CD4-positive, alpha-beta T cell treated with Interleukin-4 for 1 hour (primary cell): ENCODE results near the gene JSRP1.

ENCODE experiments used
- DNase-seq, 2 donors: peaks; one replicate each; pipeline ENCODE4 v3.0.0-alpha.2; 2020 to 2022

The JSRP1 gene

DNA sequence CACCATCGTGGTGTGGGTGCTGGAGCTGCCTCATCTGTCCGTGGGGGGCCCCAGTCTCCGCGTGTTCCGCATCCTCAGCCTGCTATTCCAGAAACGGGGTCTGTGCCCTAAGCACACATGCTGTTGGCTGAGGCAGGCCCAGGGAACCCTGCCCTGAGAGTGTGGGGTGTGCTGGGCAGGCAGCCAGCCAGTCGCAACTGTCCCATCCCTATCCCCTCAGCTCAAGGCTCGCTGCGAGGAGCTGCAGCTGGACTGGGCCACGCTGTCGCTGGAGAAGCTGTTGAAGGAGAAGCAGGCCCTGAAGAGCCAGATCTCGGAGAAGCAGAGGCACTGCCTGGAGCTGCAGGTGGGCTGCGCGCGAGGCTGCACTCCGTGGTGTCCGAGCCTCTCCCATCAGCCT, 42.0 kb downstream of the JSRP1 start:
- DNase-seq = no peak

DNA sequence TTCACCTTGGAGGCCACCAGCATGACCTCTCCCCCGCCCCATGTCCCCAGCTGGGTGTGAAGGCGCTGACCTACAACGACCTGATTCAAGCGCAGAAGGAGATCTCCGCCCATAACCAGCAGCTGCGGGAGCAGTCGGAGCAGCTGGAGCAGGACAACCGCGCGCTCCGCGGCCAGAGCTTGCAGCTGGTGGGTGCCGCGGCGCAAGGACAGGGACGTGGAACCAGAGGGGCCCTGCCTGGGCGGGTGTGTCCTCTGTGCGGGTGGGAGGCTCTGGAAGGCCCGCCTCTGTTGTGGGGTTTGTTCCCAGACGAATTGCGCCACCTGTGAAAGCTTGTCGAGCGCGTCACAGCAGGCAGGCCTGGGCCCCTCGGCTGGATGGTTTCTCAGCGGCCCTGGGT, 42.4 kb downstream of the JSRP1 start:
- no peak for DNase-seq

DNA sequence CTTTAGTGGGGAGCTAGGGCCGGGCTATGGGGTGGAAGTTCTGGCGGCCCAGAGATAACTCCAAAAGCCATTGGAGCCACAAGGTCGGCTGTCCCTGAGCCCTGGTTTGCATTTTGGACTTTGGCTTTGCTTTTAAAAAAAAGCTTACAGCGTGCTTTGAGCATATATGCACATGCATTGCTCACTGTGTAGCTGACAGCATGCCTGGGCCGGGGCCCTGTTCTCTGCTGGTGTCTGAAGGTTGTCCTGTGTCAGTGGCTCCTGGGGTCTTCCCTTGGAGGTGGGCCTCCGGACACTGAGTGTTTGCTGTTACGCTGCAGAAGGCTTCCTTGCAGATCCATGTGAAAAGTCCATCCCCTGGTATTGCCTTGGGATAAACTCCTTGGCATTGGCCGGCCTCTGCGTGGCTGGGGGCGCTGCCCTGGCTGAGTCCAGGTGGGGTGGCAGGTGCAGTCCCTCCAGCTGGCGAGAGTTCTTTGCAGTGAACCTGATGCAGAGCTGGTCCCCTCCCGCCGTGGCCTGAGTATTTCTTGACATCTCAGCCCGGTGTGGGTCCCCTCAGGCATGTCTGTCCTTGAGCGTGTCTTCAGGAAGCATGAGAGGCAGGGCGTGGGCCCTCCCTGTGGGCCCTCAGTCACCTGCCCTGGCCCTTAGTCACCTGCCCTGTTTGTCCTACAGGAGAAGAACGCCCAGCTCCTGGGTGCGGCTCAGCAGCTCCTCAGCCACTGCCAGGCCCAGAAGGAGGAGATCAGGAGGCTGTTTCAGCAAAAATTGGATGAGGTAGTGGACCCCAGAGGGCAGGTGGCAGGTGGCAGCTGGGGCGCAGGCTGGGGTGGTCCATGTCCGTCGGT, 43.1 kb downstream of the JSRP1 start:
- no peak for DNase-seq

DNA sequence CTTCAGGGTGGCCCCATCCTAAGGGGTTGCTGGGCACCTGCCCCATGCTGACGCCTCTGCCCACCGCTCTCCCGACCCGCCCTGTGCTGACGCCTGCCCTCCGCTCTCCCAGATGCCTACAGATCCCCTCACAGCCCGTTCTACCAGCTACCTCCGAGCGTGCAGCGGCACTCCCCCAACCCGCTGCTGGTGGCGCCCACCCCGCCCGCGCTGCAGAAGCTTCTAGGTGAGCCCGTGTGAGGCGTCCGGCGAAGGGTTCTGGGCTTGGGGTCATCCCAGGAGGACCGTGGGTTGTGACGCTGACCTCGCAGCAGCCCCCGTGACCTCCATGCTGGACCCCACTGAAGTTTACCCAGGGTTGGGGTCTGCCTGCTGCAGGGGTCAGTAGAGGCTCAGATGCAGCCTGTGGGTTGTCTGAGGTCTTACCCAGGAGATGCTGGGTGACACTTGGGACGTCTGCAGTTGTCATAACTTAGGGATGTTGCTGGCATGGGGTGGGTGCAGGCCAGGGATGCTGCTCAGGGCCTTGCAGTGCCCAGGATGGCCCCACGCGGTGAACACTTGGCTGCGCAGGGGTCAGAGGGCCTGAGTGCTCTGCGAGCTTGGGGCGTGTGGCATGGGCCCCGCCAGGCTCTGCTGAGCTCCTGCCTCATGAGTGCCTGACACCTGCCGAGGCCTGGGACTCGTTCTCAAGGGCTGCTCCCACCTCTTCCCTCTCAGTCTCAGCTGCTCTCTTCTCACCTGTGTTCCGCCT, 45.1 kb downstream of the JSRP1 start:
- no peak for DNase-seq

DNA sequence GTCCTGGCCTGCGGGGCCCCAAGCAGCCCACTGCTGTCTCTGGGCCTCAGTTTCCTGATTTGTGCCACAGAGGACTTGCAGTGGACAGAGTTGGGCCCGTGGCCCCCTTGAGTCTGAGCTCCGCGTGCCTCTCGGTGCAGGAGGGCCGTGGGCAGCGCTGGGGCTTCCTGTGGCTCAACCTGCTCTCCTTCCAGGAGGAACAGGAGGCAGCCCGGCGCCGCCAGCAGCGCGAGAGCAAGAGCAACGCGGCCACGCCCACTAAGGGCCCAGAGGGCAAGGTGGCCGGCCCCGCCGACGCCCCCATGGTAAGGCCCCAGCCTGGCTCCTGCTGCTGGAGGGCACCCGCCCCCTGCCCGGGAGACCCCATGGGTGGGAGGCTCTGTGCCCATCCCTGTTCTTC, 46.0 kb downstream of the JSRP1 start:
- no peak for DNase-seq

DNA sequence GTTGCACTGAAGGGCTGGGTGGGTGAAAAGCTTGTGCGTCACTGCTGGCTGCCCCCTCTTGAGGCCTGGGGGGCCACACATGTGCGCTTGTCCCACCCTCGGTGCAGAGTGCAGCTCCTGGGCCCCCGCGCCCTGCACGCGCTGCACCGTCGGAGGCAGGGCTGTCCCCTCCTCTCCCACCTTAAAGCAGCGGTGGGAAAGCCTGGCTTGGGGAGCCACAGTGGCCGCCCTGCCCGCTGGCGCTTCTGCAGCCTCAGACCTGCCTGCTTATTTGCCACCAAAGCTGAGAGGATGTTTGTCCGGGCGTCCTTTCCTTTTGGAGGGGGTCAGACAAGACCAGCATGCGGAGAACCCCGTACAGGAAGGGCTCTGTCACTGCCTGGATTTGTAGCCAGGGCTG, 46.8 kb downstream of the JSRP1 start:
- no peak for DNase-seq

DNA sequence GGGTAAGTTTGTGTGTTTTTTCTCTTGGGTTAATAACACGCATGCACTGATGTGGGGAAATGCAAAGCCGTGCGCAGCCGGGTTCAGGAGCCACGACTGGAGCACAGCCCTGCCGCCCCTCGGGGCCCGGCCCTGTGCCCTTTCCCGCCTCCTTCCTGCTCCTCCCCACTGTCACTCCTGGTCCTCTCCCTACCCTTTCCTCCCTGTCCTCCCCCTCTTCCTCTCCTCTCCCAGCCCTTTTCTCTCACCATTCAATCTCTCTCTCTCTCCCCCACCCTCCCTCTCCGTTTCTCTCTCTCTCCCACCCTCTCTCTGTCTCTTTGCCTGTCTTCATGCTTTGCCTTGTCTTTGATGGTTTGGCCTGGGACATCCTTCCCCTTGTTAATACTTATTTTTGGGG, 47.2 kb downstream of the JSRP1 start:
- no peak for DNase-seq

DNA sequence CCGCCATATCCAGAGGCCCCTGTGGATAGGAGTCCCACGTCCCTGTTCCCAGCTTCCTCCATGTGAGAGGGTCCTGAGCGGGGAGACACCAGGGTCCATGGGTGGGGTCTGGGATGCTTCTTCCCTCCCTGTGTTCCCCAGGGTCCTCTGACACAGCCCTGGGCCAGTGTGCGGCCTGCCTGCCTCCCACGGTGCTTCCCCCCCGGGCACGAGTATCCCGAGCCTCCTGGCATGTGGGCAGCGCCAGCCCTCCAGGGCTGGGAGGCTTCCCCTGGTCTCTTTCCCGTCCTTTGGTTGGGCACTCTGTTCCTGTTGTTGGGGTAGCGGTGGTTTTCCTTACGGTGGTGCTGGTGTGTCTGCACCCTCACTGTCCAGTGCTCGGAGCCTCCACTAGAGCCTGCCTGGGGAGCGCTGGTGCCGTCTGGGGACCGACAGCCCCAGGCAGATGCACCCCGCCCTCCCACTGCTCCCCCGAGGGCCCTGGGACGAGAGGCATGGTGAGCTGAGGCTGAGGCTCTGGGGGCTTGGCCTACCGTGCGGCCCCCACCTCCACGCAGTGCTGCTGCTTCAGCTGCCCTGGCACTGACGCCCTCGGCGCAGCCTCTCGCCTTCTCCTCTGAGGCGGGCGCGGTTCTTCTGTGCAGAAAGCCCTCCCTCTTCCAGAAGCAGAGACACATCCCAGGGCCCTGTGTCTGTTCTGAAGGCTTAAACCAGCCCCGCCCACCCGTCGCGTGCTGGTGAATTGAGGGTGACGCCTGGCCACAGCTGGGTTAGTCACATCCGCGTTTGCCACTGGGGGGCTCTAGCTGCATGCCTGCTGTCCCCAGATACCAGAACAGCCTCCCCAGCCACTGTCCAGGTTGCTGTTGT, 48.0 kb downstream of the JSRP1 start:
- DNase-seq = peak; percentile 18 to 27

DNA sequence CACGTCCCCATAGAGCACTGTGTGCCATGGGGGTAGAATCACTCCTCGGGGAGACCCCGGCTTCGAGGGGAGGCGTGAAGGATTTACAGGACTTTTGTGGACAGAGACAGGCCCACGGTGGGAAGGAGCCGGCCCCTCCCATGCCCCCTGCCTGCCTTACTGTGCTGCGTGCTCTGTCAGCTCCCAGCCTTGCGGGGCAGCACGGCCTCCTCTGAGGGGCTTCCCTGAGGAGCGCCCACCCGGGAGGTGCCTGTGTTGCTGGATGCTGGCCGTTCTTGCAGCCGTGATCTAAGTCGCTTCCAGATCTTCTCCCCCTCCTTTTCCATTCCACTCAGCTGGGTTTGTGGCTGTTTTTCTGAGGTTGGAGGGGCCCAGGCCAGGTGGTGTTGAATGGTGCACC, 49.2 kb downstream of the JSRP1 start:
- no peak for DNase-seq

DNA sequence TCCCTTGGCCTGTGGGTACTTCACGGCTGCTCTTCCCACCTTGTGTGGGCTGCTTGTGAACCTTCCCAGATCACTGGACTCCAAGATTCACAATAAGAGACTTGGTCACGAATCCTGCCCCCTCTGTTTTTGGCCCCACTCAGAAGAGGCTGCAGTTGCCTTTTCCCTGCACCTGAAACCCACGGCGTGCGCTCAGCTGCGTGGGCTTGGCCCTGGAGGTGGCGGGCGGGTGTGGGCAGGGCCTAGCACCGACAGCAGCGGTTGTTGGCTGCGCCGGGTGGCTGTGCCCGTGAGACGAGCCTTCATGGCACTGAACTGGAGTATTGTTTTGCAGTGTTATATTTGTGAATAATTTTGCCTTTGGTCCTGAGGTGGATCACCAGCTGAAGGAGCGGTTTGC, 53.9 kb downstream of the JSRP1 start:
- DNase-seq = no peak
